H9 (cell line): ENCODE results near the gene TLE6. TPM values are rescaled to one million over a fixed set of nuclear protein-coding genes. Genes with fewer than 3 reads are reported as not detected.

ENCODE experiments used
- DNase-seq: peaks from one replicate; pipeline ENCODE4 v3.0.0-alpha.2; 2017
- H2AFZ ChIP-seq: one replicate; pipeline ENCODE4 v1.6.1; 2013; ENCODE audit warnings: mild to moderate bottlenecking, low read length, control low read depth, moderate library complexity
- H2AK5ac ChIP-seq: 2 replicates; pipeline ENCODE4 v1.6.1; 2013; ENCODE audit warnings: low read length, control low read depth, mixed read lengths; ENCODE audit not compliant: insufficient read length
- H2BK120ac ChIP-seq: one replicate; pipeline ENCODE4 v1.6.1; 2013; ENCODE audit warnings: low read depth, mild to moderate bottlenecking, low read length, control low read depth, inconsistent platforms; ENCODE audit not compliant: poor library complexity, severe bottlenecking
- H2BK12ac ChIP-seq: 2 replicates; pipeline ENCODE4 v1.6.1; 2013; ENCODE audit warnings: low read length, control low read depth, mixed read lengths, low read depth; ENCODE audit not compliant: insufficient read length
- H2BK15ac ChIP-seq: 2 replicates; pipeline ENCODE4 v1.6.1; 2013; ENCODE audit warnings: low read depth, low read length, control low read depth
- H2BK20ac ChIP-seq: one replicate; pipeline ENCODE4 v1.6.1; 2013; ENCODE audit warnings: low read depth, mild to moderate bottlenecking, low read length, control low read depth, inconsistent platforms; ENCODE audit not compliant: poor library complexity, severe bottlenecking
- H2BK5ac ChIP-seq: 2 replicates; pipeline ENCODE4 v1.6.1; 2013; ENCODE audit warnings: low read length, control low read depth, mixed read lengths; ENCODE audit not compliant: insufficient read length
- H3K14ac ChIP-seq: 2 replicates; pipeline ENCODE4 v1.6.1; 2013; ENCODE audit warnings: low read length, control low read depth; ENCODE audit not compliant: insufficient read depth
- H3K18ac ChIP-seq: 2 replicates; pipeline ENCODE4 v1.6.1; 2013; ENCODE audit warnings: low read depth, mild to moderate bottlenecking, mixed read lengths, low read length, control low read depth; ENCODE audit not compliant: insufficient read length
- H3K23ac ChIP-seq: 2 replicates; pipeline ENCODE4 v1.6.1; 2013; ENCODE audit warnings: low read length, control low read depth, mixed read lengths, low read depth; ENCODE audit not compliant: insufficient read length
- H3K23me2 ChIP-seq: 2 replicates; pipeline ENCODE4 v1.6.1; 2013; ENCODE audit warnings: low read depth, mild to moderate bottlenecking, mixed read lengths, low read length, control low read depth; ENCODE audit not compliant: insufficient read length, poor library complexity, severe bottlenecking
- H3K27ac ChIP-seq: 2 replicates; pipeline ENCODE4 v1.5.1; 2013; ENCODE audit warnings: low read length, control low read depth, mixed read lengths, low read depth; ENCODE audit not compliant: insufficient read length
- H3K27me3 ChIP-seq: 2 replicates; pipeline ENCODE4 v1.6.1; 2013; ENCODE audit warnings: low read length, control low read depth, inconsistent platforms; ENCODE audit not compliant: insufficient read depth
- H3K4ac ChIP-seq: 2 replicates; pipeline ENCODE4 v1.6.1; 2013; ENCODE audit warnings: low read depth, mild to moderate bottlenecking, control low read depth, inconsistent platforms, low read length, moderate library complexity
- H3K4me1 ChIP-seq: 2 replicates; pipeline ENCODE4 v1.6.1; 2013; ENCODE audit warnings: low read length, control low read depth, inconsistent platforms; ENCODE audit not compliant: insufficient read depth
- H3K4me2 ChIP-seq: 2 replicates; pipeline ENCODE4 v1.6.1; 2013; ENCODE audit warnings: low read length, control low read depth, mixed read lengths; ENCODE audit not compliant: insufficient read length, insufficient read depth
- H3K56ac ChIP-seq: 2 replicates; pipeline ENCODE4 v1.6.1; 2013; ENCODE audit warnings: low read depth, mild to moderate bottlenecking, mixed read lengths, low read length, control low read depth; ENCODE audit not compliant: insufficient read length
- H3K79me1 ChIP-seq: 2 replicates; pipeline ENCODE4 v1.6.1; 2013; ENCODE audit warnings: low read depth, mild to moderate bottlenecking, moderate library complexity, low read length, control low read depth, inconsistent platforms; ENCODE audit not compliant: insufficient read depth, poor library complexity, severe bottlenecking
- H3K79me2 ChIP-seq: 2 replicates; pipeline ENCODE4 v1.6.1; 2013; ENCODE audit warnings: low read length, control low read depth, inconsistent platforms; ENCODE audit not compliant: insufficient read depth
- H3K9ac ChIP-seq: 2 replicates; pipeline ENCODE4 v1.6.1; 2013; ENCODE audit warnings: low read length, control low read depth, mixed read lengths; ENCODE audit not compliant: insufficient read length; ENCODE audit errors: extremely low read depth
- H3K9me3 ChIP-seq: one replicate; pipeline ENCODE4 v1.6.1; 2013; ENCODE audit warnings: low read depth, low read length, inconsistent platforms; ENCODE audit not compliant: control insufficient read depth
- H3T11ph ChIP-seq: one replicate; pipeline ENCODE4 v1.6.1; 2013; ENCODE audit warnings: mild to moderate bottlenecking, low read length, control low read depth, inconsistent platforms
- H4K20me1 ChIP-seq: one replicate; pipeline ENCODE4 v1.6.1; 2013; ENCODE audit not compliant: control insufficient read depth, insufficient read length, insufficient read depth
- H4K5ac ChIP-seq: 2 replicates; pipeline ENCODE4 v1.6.1; 2013; ENCODE audit warnings: low read depth, mild to moderate bottlenecking, mixed read lengths, low read length, control low read depth; ENCODE audit not compliant: insufficient read length
- H4K8ac ChIP-seq: replicated peaks from 2 replicates; pipeline ENCODE4 v1.6.1; 2013; ENCODE audit warnings: low read length, control low read depth, mixed read lengths, low read depth; ENCODE audit not compliant: insufficient read length
- H4K91ac ChIP-seq: 2 replicates; pipeline ENCODE4 v1.6.1; 2013; ENCODE audit warnings: low read depth, mild to moderate bottlenecking, moderate library complexity, mixed read lengths, low read length, control low read depth; ENCODE audit not compliant: insufficient read length
- H3K27ac Mint-ChIP-seq, 3 experiments: 2 replicates in 2 of 3; 3 replicates in 1 of 3; pipeline ENCODE4 v1.8.0; 2020 to 2021; ENCODE audit warnings: mixed read lengths in 3 of 3, mild to moderate bottlenecking in 1 of 3, moderate library complexity in 1 of 3
- H3K27me3 Mint-ChIP-seq: 2 replicates; pipeline ENCODE4 v1.8.0; 2021; ENCODE audit warnings: low read depth, mild to moderate bottlenecking, moderate library complexity, mixed read lengths
- H3K36me3 Mint-ChIP-seq, 3 experiments: 2 replicates in 2 of 3; 3 replicates in 1 of 3; pipeline ENCODE4 v1.8.0; 2020 to 2021; ENCODE audit warnings: low read depth in 3 of 3, mixed read lengths in 3 of 3; ENCODE audit not compliant: insufficient read depth in 1 of 3
- H3K4me1 Mint-ChIP-seq, 2 experiments: 2 replicates each; pipeline ENCODE4 v1.8.0; 2020; ENCODE audit warnings: mixed read lengths in 2 of 2
- H3K4me3 Mint-ChIP-seq, 2 experiments: 2 replicates in 1 of 2; 3 replicates in 1 of 2; pipeline ENCODE4 v1.8.0; 2020 to 2021; ENCODE audit warnings: mild to moderate bottlenecking in 2 of 2, mixed read lengths in 2 of 2, moderate library complexity in 1 of 2
- H3K9me3 Mint-ChIP-seq, 2 experiments: 2 replicates in 1 of 2; 3 replicates in 1 of 2; pipeline ENCODE4 v1.8.0; 2020; ENCODE audit warnings: mild to moderate bottlenecking in 2 of 2, mixed read lengths in 2 of 2, moderate library complexity in 1 of 2
- CTCF ChIP-seq: fragments of 200-600 bp; sonication (generic); conservative IDR thresholded peaks from 3 replicates; pipeline ENCODE4 v1.8.0; 2021; ENCODE audit warnings: antibody characterized with exemption, mild to moderate bottlenecking
- WGBS: extraction: QIAGEN DNeasy Blood & Tissue Kit; methylation state at CpG from one replicate; pipeline ENCODE4 v1.1.7; 2013; ENCODE audit warnings: missing lambda C conversion rate, low lambda C conversion rate, mixed read lengths; ENCODE audit not compliant: insufficient read length; ENCODE audit errors: extremely low coverage; 5-methylcytosine and 5-hydroxymethylcytosine counted together
- total RNA-seq: library from RNA; stranded (reverse); gene quantifications from 2 replicates; pipeline ENCODE4 v1.2.1, GENCODE V29; 2021

Gene TLE6
- total RNA-seq, 1 experiment from 2014 or later, result 1.7 TPM

- Histone ChIP-seq H3K79me2 (no peaks in the 10 kb centered on the region), H3T11ph (no peak overlapping the region), H3K56ac (no peak overlapping the region), H4K8ac (no peak overlapping the region), H2BK120ac (no peak overlapping the region), H3K4ac (no peak overlapping the region), H3K9ac (no peak overlapping the region), H2BK15ac (no peak overlapping the region), H2BK20ac (no peak overlapping the region), H3K27me3 (peaks cover 2% of the 10 kb centered on the region; the same call in 1 of the 2 replicates), H3K4me1 (peaks cover 3% of the 10 kb centered on the region; the same call in 1 of the 2 replicates), H3K27ac (no peak overlapping the region), H2AK5ac (no peak overlapping the region), H2BK12ac (no peak overlapping the region), H4K20me1 (no peaks in the 10 kb centered on the region), H2AFZ (no peak overlapping the region), H3K79me1 (no peaks in the 10 kb centered on the region), H3K4me2 (peak overlapping the region; percentile 61), H2BK5ac (no peak overlapping the region), H3K23me2 (peaks cover 14% of the 10 kb centered on the region), H4K91ac (no peak overlapping the region), H3K23ac (no peak overlapping the region), H3K9me3 (no peaks in the 10 kb centered on the region), H3K14ac (no peak overlapping the region), H3K18ac (no peak overlapping the region), H4K5ac (no peak overlapping the region)
- DNase-seq, result no peak
- Mint-ChIP-seq H3K4me1 (peaks cover 16 to 25% of the 10 kb centered on the region in 2 experiments), H3K9me3 (no peaks in the 10 kb centered on the region; a peak in 1 of 5 replicates), H3K36me3 (peaks cover 0 to 2% (median 1%) of the 10 kb centered on the region in 3 experiments; a peak in 3 of 7 replicates), H3K27ac (no peak overlapping the region), H3K27me3 (peaks cover 96% of the 10 kb centered on the region), H3K4me3 (peak overlapping the region; percentile 52 to 78)
- no CpG with 5 or more reads among the region's 9 CpGs for WGBS
- TF ChIP-seq CTCF, result no peak
Observed at GRCh38 chr19:3027981-3028304, 50.6 kb downstream of the TLE6 start.
